Peyer's patch (tissue), 4 donors: ENCODE data around the gene SPOCD1.

Source experiments
- POLR2A ChIP-seq, 2 donors: fragments of 450-650 bp; IDR thresholded peaks; one replicate each; pipeline ENCODE4 v1.5.1; 2017; ENCODE audit warnings: antibody characterized with exemption in 2 of 2, mild to moderate bottlenecking in 2 of 2, moderate library complexity in 2 of 2
- TF ChIP-seq, protein P1 (sequence below), 6 experiments: fragments of 450-650 bp in 4 of 6; fragments of 200-600 bp in 2 of 6; sonication (generic) in 1 of 6; IDR thresholded peaks; one replicate each; pipeline ENCODE4 v1.5.1; 2017 to 2019; ENCODE audit warnings: antibody characterized with exemption in 6 of 6, mild to moderate bottlenecking in 3 of 6, moderate library complexity in 1 of 6

DNA sequence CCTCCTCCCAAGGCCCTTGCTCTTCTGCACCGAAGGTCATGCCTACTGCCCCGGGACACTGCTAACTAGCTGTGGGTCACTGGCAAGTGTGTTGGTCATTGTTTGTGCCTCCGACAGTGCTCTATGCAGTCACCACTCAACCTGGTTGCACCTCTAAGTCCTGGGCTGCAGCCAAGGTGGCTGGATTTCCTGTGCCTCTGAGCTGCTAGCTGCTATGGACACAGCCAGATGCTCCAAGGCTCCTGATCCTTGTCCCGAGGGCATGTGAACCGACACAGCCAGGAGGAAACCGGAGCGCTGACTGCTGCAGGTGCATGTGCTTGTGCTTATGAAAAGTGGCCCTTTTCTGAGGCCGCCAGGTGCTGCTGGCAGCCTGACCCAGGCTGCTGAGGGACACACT lies 14.7 kb upstream of the SPOCD1 start:
- TF ChIP-seq, protein P1, sequence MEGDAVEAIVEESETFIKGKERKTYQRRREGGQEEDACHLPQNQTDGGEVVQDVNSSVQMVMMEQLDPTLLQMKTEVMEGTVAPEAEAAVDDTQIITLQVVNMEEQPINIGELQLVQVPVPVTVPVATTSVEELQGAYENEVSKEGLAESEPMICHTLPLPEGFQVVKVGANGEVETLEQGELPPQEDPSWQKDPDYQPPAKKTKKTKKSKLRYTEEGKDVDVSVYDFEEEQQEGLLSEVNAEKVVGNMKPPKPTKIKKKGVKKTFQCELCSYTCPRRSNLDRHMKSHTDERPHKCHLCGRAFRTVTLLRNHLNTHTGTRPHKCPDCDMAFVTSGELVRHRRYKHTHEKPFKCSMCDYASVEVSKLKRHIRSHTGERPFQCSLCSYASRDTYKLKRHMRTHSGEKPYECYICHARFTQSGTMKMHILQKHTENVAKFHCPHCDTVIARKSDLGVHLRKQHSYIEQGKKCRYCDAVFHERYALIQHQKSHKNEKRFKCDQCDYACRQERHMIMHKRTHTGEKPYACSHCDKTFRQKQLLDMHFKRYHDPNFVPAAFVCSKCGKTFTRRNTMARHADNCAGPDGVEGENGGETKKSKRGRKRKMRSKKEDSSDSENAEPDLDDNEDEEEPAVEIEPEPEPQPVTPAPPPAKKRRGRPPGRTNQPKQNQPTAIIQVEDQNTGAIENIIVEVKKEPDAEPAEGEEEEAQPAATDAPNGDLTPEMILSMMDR (IDR thresholded peaks at IDR 0.05) = no peak
- no peak for TF ChIP-seq POLR2A (IDR thresholded peaks at IDR 0.05)
